Right forelimb (tissue), 1 donor: ENCODE measurements around the gene STIM1.
"Not testable (repeated sequence)": the region's sequence is repeated elsewhere in the genome, so short reads cannot be mapped to it uniquely, and the experiment has no call there.

Source experiments
- DNase-seq: peaks from one replicate; pipeline ENCODE4 v3.0.0-alpha.2; 2018

The STIM1 gene

DNA sequence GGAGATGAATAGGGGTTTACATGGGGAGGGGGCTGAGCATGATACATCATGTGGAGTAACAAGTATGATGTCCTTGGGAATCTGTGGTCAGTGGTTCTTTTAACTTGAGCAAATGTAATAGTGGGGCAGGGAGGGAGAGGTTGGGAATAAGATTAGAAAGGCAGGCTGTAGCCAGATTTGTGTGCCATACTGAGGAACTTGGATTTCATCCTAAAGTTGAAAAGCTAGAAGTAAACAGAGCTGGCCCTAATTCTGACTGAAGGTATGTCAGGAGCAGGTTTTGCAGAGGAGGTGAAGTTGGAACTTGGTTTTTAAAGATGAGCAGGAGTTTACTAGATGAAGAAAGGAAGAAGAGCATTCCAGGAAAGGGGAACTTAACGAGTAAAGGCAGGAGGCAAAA, 130.8 kb downstream of the STIM1 start:
- DNase-seq = no peak

DNA sequence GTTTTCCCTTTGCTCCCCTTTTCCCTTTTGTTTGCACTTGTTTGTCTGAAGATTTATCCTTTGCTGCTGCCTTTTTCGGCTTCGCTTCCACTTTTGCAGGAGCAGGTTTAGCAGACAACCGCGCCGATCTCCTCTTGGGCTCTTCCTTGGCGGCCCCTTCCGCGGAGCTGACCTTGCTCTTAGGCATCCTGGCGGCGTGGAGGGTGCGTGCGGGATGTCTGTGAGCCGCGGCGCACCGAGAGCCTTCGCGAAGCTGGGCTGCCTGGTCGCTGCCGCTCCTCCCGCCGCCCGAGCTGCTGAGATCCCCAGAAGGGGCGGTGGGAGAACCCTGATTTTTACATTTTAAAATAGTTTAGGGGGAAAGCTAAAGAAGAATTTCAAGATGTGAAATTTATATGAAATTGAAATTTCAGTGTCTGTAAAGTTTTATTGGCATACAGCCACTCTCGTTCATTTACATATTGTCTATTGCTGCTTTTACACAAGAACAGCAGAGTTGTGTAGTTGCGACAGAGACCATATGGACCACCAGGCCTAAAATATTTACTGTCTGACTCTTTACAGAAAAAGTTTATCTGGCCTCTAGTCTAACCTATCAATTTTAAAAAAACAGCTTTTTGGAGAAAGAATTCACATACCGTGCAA, 133.9 kb downstream of the STIM1 start:
- no peak for DNase-seq

DNA sequence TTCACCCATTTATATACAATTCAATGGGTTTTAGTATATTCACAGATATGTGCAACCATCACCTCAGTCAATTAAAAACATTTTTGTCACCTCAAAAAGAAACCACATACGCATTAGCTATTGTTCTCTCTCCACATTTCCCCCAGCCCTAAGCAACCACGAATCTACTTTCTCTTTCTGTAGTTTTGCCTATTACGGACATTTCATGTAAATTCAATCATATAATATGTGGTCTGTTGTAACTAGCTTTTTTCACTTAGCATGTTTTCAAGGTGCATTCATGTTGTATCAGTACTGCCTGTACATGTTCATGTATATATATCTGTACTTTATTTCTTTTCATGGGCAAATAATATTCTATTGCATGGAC, 134.4 kb downstream of the STIM1 start:
- DNase-seq = no peak

DNA sequence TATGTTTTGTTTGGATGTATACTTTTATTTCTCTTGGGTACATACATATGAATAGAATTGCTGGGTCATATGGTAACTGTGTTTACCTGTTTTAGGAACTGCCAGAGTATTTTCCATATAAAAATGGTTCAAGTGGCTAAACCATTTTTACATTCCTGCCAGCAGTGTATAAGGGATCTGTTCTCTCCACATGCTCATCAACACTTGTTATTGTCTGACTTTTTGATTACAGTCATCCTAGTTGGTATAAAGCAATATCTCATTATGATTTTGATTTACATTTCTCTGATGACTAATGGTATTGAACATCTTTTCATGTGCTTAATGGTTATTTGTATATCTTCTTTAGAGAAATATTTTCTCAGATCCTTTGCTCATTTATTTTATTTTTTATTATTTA, 134.9 kb downstream of the STIM1 start:
- no peak for DNase-seq

DNA sequence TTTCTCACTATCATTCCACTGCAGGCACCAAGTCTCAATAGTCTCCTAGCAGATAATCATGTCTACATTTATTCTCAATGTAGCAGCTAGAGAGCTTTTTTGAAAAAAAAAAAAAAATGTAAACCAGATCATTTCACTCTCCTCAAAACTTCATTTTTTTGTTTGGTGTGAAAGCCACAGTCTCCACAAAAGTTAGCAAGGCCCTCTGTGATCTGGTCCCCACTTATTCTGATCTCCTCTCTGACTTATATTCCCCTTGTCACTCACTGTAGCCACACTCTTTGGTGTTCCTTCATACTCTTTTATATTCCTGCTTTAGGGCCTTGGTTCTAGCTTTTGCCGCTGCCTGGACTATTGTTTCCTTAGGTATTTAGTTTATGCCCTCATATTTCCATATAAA, 137.5 kb downstream of the STIM1 start:
- DNase-seq = no peak

DNA sequence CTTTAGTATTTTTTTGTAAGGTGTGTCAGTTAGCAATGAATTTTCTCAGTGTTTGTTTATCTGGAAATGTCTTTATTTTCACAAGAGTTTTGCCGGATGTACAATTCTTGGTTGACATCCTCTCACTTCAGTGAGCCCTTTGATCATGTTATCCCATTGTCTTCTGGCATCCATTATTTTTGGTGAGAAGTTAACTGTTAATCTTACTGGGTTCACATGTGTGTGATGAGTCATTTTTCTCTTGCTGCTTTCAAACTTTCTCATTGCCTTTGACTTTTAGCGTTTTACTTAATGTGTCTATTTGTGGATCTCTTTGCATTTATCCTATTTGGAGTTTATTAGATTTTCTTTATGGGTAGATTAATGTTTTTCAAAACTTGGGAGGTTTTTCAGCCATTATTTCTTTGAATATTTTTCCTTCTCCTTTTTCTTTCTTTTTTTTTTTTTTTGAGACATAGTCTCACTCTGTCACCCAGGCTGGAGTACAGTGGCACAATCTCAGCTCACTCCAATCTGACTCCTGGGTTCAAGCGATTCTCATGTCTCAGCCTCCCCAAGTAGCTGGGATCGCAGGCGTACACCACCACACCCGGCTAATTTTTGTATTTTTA, 138.7 kb downstream of the STIM1 start:
- DNase-seq = no peak

DNA sequence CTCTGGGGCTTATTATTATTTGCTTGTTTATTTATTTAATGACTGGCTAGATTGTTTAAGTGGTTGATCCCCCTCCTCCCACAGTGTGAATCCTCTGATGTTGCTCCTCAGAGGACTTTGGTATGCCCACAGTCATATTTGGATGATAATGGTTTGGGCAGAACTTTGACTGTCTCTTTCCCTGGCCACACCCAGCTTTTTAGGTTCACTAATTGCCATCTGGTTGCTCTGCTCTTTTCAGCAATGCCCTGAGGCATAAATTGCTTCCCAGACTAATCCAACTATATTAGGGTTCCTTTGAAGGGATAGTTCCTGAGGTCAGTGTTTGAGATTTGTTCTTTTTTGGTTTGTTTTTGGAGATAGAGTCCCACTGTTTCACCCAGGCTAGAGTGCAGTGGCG, 139.8 kb downstream of the STIM1 start:
- no peak for DNase-seq

DNA sequence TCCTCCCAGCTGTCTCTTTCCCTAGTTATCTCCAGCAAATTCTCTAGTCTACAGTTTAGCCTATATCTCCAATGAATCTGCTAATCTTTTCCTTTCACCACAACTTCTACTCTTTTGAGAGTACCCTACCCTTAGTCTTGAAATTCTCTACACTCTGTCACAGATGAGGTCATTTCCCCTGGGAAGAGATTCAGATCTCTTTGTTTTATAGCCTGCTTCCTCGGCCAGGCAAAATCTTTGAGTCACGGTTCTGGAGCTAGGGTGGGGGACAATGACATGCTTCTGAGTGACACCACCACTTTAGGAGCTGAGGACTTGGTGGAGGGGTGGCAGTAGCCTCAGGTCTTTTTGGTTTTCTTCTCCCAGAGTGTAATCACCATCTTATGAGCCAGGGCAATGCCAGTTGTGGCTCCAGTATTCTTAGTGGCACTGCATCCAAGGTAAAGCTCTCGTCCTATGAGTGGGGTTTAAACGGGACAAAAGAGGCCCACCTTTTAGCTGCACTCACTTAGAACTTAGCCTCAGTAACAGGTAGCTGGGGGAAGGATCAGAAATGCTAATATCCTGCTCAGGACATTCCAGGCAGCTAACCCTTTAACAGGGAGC, 140.6 kb downstream of the STIM1 start:
- no peak for DNase-seq

DNA sequence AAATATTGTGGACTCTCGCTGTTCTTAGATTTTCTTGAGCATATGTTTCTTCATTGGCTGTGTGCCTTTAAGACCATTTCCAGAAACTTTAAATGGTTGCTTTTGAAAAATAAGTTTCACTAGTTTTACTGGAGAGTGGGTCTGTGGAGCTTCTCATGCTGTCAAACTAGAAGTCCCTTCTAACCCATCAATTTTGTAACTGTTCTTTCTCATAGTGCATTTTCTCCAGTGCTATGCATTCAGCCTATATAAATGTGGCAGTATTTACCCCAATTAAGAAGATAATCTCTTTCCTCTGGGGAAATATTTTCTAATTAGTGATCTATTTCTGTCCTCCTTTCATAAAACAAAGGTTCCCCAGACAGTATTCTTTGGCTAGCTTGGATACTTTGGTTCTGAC, 141.2 kb downstream of the STIM1 start:
- no peak for DNase-seq

DNA sequence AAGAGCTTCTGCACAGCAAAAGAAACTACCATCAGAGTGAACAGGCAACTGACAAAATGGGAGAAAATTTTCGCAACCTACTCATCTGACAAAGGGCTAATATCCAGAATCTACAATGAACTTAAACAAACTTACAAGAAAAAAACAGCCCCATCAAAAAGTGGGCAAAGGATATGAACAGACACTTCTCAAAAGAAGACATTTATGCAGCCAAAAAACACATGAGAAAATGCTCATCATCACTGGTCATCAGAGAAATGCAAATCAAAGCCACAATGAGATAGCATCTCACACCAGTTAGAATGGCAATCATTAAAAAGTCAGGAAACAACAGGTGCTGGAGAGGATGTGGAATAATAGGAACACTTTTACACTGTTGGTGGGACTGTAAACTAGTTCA, 149.3 kb downstream of the STIM1 start:
- not testable (repeated sequence) for DNase-seq

DNA sequence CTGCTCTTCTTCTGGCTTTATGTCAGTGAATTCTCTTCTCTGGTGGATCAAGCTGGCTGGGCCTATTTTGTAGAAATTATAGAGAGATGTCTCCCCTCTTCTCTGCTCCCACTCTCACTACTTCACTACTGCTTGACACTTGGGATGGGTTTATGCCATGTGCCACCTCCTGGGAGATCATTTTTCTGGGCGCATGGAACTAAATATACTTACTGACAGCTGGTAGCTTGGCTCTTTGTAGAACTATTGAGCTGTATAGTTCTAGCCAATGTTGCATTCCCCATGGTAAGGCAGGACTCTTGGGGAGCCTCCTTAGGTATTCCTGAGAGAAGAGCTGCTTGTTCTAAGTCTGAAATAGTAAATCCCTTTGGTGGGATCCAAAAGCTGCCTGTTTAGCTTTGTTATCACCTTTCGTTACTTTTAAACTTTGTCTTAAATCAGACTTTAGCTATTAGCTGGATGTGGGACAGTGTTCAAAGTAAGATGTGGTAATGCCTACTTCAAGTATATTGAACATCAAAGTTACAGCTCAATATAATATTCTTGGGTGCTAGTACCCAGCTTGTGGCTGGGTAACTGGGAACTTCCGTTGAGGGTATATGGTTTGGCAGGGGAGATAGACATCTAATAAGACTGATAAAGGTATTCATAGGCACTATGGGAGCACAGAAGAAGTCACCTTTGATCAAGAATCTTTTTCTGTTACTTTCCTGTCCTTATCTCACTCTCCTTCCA, 151.6 kb downstream of the STIM1 start:
- no peak for DNase-seq

DNA sequence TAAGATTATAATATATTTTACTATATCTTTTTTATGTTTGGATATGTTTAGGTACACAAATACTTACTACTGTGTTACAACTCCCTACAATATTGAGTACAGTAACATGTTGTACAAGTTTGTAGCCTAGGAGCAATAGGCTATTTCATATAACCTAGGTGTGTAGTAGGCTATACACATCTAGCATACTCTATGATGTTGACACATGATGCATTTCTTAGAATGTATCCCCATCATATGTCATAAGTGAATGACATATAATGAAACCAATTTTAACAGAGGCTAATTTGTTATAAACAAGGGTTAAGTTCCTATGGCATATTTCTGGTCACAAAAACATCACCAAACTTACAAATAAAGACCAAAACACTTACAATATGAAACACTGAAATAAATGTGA, 152.7 kb downstream of the STIM1 start:
- no peak for DNase-seq

DNA sequence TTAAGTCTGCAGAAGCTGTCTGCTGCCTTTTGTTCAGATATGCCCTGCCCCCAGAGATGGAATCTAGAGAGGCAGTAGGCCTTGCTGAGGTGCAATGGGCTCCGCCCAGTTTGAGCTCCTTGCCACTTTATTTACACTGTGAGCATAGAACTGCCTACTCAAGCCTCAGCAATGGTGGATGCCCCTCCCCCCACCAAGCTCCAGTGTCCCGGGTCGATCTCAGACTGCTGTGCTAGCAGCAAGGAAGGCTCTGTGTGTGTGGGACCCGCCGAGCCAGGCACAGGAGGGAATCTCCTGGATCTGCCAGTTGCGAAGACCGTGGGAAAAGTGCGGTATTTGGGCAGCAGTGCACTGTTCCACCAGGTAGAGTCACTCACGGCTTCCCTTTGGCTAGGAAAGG, 161.1 kb downstream of the STIM1 start:
- not testable (repeated sequence) for DNase-seq

DNA sequence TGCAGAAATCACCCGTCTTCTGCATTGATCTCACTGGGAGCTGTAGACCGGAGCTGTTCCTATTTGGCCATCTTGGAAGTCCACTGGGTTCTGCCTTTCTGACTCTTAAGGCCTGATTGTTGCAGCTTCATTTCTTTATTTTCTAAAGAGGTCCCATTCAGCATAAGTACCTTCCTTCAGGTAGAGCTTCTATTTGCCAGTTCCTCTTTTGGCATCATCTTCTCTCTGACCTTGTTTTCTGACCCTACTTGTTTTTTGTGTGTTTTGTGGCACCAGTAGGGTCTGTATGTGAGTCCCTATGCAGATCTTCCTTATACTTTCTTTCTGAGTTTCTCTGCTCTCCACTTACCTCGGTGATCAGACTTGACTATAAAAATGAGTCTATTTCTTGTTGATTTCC, 161.7 kb downstream of the STIM1 start:
- no peak for DNase-seq

DNA sequence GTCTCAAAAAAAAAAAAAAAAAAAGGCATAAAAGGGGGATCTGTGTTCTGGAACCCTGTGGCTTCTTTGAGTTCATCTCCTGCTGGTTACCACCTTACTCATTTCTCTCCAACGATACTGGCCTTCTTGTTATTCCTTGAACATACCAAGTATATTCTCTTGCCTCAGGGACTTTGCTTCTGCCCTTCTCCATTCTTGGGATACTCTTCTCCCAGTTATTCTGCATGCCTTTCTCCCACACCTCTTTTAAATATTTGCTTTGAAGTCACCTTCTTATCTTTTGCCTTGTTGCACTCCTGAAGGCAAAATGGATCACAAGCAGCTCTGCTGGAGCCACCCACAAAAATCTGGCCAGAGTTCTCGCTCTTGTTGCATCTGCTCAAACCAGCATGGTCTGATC, 163.2 kb downstream of the STIM1 start:
- no peak for DNase-seq

DNA sequence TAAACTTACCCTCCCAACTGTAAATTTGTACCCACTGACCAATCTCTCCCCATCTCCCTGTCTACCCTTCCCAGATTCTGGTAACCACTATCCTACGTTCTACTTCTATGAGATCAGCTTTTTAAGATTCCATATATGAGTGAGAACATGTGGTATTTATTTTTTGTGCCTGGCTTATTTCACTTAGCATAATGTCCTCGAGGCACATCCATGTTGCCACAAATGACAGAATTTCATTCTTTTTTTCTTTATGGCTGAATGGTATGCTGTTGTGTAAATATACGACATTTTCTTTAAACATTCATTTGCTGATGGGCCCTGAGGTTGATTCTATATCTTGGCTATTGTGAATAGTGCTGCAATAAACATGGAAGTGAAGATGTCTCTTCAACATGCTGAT, 164.4 kb downstream of the STIM1 start:
- DNase-seq = no peak

DNA sequence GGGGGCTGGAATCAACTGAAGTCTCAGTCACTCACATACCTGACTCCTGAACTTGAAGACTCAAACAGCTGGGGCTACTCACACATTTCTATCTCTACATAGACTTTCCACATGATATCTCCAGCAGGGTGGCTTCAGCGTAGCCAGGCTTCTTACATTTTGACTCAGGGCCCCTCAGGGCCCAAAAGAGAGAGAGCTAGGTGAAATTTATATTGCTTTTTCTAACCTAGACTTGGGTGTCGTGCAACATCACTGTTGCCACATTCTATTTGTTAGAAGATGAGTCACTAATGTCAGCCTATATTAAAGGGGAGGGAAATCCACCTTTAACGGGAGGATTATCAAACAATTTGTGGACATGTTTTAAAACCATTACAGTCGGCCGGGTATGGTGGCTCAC, 167.2 kb downstream of the STIM1 start:
- DNase-seq = no peak

DNA sequence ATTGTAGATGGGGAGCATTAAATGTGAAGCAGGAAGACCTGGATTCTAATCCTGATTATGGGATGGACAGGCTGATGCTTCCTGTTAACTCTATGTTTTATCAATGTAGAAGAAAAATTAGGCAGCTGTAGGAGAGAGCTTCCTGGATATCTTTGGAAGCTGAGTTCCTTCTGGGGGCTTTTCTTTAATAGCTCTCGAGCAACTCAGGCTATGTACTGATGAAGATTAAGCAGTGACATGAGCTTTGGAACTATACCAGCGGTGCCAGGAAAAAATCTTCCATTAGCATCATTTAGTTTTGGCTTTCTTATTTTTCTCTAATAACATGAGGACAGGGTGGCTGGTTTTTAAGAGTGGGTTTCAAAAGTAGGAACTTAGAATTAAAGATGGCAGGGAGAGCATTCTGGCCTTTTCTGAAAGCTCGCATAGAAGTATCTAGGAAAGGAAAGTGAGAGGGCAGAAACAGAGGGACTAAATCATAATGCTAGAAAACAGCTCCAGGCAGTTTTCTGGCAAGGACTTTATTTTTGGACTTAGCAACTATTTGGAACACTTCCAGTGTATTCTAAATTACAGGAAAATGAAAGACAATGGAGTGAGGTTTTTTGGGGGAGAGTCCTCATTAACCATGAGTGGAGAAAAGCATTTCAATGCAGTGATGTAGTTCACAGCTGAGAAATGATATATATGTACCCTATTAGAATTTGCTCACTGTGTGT, 169.9 kb downstream of the STIM1 start:
- no peak for DNase-seq

DNA sequence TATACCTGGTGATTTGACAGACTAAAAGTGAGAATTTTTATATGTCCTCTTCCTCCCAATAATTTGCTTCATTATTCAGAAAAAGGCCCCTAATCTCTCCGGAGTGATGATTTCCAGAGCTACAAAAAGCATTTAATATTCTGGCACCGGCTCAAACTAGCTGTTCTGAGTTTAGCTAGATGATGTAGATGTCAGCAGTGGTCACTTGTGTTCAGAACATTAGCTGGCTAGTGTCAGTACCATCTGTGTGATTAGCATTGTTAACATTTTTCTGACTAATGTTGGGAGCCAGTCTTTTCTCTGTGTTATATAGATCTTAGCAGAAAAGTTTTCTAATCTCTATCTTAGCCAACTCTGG, 170.5 kb downstream of the STIM1 start:
- no peak for DNase-seq

DNA sequence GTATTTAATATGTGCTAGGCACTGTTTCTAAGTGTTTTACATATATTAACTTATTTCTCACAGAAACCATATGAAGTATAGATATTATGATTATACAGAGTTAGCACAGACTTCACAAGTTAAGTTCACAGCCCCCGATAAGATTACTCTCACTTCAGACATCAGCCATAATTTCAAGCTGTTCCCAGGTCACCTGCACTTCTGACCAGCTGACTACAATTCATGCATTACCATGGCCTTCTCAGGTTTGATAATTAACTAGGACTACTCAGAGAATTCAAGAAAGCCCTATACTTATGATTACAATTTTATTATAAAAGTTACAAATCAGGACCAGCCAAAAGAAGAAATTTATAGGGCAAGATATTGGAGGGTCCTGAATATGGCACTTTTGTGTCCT, 170.9 kb downstream of the STIM1 start:
- no peak for DNase-seq

DNA sequence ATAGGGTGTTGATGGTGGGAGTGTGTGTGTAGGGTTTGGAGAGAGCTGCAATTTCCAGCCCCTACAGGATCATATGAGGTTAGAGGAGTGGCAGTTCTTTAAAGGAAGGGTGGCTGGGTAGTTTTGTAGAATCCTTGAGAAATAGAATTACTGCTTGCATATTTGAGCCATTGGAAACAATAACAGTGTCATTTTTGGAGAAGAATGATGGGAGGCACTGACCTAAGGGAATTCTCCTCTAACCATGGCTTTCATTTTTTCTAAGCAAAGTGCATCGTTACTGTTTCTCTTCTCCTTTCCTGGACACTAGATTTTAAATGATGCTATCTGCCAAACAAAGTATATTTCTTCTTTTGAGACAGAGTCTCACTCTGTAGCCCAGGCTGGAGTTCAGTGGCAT, 172.3 kb downstream of the STIM1 start:
- no peak for DNase-seq

DNA sequence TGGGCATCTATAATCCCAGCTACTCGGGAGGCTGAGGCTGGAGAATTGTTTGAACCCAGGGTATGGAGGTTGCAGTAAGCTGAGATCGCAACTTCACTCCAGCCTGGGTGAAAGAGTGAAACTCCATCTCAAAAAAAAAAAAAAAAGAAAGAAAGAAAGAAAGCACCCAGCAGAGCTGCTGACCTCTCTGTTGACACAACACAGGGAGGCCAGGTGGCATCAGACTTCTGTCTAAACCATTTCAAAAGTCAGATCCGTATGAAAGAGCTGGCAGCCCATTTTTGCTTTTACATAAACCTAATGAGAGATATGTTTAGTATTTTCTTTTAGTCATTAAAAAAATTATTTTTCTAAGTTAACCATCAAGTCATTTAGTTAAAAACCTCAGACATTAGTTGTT, 174.7 kb downstream of the STIM1 start:
- DNase-seq = no peak

DNA sequence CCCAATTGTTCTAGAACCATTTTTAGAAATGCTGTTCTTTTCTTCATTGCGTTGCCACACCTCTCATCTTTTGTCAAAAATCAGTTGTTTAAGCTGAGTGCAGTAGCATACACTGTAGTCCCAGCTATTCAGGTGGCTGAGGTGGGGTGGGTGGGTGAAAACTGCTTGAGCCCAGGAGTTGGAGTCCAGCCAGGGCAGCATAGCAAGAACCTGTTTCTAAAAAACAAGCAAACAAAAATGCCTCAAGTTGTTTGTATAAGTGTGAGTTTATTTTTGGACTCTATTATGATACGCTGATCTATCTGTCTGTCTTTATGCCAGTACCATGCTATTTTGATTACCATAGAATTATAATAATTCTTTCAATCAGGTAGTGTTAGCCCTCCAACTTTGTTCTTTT, 176.6 kb downstream of the STIM1 start:
- no peak for DNase-seq

DNA sequence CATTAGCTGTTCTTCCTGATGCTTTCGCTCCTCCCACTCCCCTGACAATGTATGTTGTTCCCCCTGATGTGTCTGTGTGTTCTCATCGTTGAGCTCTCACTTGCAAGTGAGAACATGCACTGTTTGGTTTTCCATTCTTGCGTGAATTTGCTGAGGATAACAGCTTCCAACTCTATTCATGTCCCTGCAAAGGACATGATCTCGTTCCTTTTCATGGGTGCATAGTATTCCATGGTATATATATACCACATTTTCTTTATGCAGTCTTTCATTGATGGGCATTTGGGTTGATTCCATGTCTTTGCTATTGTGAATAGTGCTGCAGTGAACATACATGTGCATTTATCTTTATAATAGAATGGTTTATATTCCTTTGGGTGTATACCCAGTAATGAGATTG, 180.5 kb downstream of the STIM1 start:
- no peak for DNase-seq
